ENCODE results near the gene GOLGA6A. TPM values are rescaled to one million over a fixed set of nuclear protein-coding genes. Genes with fewer than 3 reads are reported as not detected.
"Not testable (repeated sequence)": the region's sequence is repeated elsewhere in the genome, so short reads cannot be mapped to it uniquely, and the experiment has no call there.

The GOLGA6A gene
- total and polyA plus RNA-seq, 2 of the 8 experiments (the other 6 are each of a cell fraction or from before 2014, with no cell fraction given) = 0.80 to 1.0 TPM

- not testable (repeated sequence) for H3K14ac ChIP-seq (ENCODE audit: insufficient read length); H3K56ac ChIP-seq (replicated peaks; ENCODE audit: insufficient read length, low read depth, low read length); FAIRE-seq; H4K20me1 ChIP-seq (replicated peaks in 1 of 2; ENCODE audit: control insufficient read depth in 1 of 2, insufficient read depth in 2 of 2, low read length in 2 of 2); H4K91ac ChIP-seq (replicated peaks; ENCODE audit: insufficient read length, low read length); H3K23ac ChIP-seq (ENCODE audit: insufficient read length); H3K9ac ChIP-seq (replicated peaks in 1 of 4; ENCODE audit: extremely low read depth in 1 of 4, low read depth in 3 of 4, low read length in 3 of 4); H2BK15ac ChIP-seq (ENCODE audit: low read length); H3K9me3 ChIP-seq (ENCODE audit: insufficient read depth in 2 of 2, low read depth in 1 of 2, low read length in 1 of 2); H3K79me1 ChIP-seq (ENCODE audit: low read depth, low read length); H3K4me2 ChIP-seq (ENCODE audit: insufficient read depth in 1 of 2, low read depth in 2 of 2, low read length in 2 of 2); H4K8ac ChIP-seq (ENCODE audit: extremely low read depth, insufficient read depth, low read length); H3K27me3 ChIP-seq (replicated peaks in 1 of 4; ENCODE audit: control insufficient read depth in 3 of 4, extremely low read depth in 1 of 4, insufficient read depth in 3 of 4, low read length in 3 of 4); H2BK120ac ChIP-seq (replicated peaks; ENCODE audit: low read depth, low read length); H2BK5ac ChIP-seq (ENCODE audit: low read depth, low read length); H2BK20ac ChIP-seq (ENCODE audit: low read length); H4K5ac ChIP-seq (ENCODE audit: insufficient read length, low read depth, low read length); H3K79me2 ChIP-seq (ENCODE audit: control insufficient read depth in 1 of 2, insufficient read depth in 2 of 2, low read length in 2 of 2); H2BK12ac ChIP-seq (ENCODE audit: low read depth, low read length); H3K36me3 ChIP-seq (ENCODE audit: control insufficient read depth in 2 of 4, insufficient read depth in 4 of 4, low read length in 3 of 4); H2AFZ ChIP-seq (ENCODE audit: low read length); H3K27ac ChIP-seq (ENCODE audit: low read depth, low read length); H3K23me2 ChIP-seq (ENCODE audit: low read depth, low read length); H3K4me3 ChIP-seq (ENCODE audit: extremely low read depth in 1 of 4, insufficient read depth in 2 of 4, low read depth in 3 of 4, low read length in 4 of 4); H3K4ac ChIP-seq (replicated peaks; ENCODE audit: insufficient read length, low read depth, low read length); H3K18ac ChIP-seq (ENCODE audit: extremely low read depth, low read length); DNase-seq (ENCODE audit: low read depth in 1 of 2, low spot score in 2 of 2); H2AK5ac ChIP-seq (ENCODE audit: low read depth, low read length)
- POLR2A ChIA-PET (ENCODE audit: partially characterized antibody) = interaction anchor here (0.9 to 1.9 kb wide), 4 partner anchors 55 to 268 kb away, joined by 3 to 5 read pairs (median 4); partner anchors contain the start of gene ISLR2
- CTCF ChIA-PET (ENCODE audit: partially characterized antibody) = interaction anchor here (0.6 to 10.4 kb wide), 33 partner anchors 10 to 607 kb away, joined by 3 to 125 read pairs (median 6); partner anchors contain the start of genes PML, STOML1 and STRA6
- peaks cover 0 to 11% (median 3%) of the 10 kb centered on the region in 4 experiments; a peak in 5 of 7 replicates for H3K4me1 ChIP-seq (replicated peaks in 1 of 4; ENCODE audit: control insufficient read depth in 3 of 4, insufficient read depth in 4 of 4, low read length in 3 of 4)
- 93% methylated on average over 27 of the region's 42 CpGs; no CpG with 5 or more reads in 1 of the 2 experiments for WGBS, 2 experiments (ENCODE audit: extremely low coverage in 1 of 2, insufficient coverage in 1 of 2, insufficient read length in 1 of 2, insufficient replicate concordance in 2 of 2, low coverage in 1 of 2, low lambda C conversion rate in 2 of 2, missing lambda C conversion rate in 1 of 2)
Observed at GRCh38 chr15:74052271-74053260, 29.8 kb downstream of the GOLGA6A start.

Data from H1 (cell line).